Stomach (tissue), 4 donors: ENCODE results near the gene VEZF1.

Experiments used
- EP300 ChIP-seq: sonication (generic); formaldehyde crosslinking; IDR thresholded peaks from one replicate; pipeline ENCODE4 v1.6.1; 2017; ENCODE audit warnings: antibody characterized with exemption
- POLR2AphosphoS5 ChIP-seq, 3 donors: sonication (generic); formaldehyde crosslinking; IDR thresholded peaks; one replicate each; pipeline ENCODE4 v1.6.1; 2016; ENCODE audit warnings: antibody characterized with exemption in 3 of 3
- TF ChIP-seq, protein P1 (sequence below), 7 experiments: fragments of 450-650 bp in 4 of 7; fragments of 200-600 bp in 3 of 7; sonication (generic) in 3 of 7; IDR thresholded peaks; one replicate each; pipeline ENCODE4 v1.5.1; 2016 to 2019; ENCODE audit warnings: antibody characterized with exemption in 7 of 7, control low read depth in 2 of 7, mild to moderate bottlenecking in 1 of 7

DNA sequence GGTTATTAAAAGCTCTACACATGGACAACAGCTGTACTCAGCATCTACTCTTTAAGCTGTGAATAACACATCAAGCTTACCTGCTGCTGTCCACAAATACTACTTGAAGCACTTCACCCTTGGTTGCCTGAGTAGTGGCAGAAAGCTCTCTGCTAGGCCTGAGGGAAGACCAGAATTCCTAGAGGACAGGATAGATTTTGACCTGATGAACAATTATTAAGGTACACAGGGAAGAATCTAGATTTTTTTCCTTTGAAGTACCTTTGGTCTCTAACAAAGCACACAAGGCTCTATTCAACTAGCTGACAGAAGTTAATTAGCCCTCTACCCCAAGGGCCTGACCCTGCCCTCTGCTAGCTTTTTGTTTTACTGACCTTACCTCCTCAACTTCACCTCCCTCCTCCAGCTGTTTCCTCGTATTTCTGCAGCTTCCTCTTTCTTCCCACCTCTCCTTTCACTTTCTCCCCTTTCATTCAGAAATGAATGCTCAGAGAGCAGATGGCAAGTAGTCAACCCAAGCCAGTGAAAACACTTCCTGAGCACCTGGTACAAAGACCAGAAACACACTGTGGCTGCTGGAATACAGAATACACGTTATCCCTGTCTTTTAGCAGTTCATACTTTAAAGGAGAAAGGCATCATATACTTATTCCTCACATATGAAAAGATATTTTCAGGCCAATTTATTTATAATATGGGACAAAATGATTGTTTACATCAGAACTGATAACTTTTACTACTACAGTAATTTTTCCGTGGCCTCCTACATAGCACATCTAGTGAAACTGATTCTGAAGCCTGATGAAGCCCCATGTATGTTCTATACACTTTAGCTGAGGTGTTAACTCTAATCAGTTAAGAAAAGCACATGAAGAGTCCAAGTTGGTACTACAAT, 5.7 kb upstream of the VEZF1 start:
- TF ChIP-seq, protein P1, sequence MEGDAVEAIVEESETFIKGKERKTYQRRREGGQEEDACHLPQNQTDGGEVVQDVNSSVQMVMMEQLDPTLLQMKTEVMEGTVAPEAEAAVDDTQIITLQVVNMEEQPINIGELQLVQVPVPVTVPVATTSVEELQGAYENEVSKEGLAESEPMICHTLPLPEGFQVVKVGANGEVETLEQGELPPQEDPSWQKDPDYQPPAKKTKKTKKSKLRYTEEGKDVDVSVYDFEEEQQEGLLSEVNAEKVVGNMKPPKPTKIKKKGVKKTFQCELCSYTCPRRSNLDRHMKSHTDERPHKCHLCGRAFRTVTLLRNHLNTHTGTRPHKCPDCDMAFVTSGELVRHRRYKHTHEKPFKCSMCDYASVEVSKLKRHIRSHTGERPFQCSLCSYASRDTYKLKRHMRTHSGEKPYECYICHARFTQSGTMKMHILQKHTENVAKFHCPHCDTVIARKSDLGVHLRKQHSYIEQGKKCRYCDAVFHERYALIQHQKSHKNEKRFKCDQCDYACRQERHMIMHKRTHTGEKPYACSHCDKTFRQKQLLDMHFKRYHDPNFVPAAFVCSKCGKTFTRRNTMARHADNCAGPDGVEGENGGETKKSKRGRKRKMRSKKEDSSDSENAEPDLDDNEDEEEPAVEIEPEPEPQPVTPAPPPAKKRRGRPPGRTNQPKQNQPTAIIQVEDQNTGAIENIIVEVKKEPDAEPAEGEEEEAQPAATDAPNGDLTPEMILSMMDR (IDR thresholded peaks at IDR 0.05), result no peak
- peak in 1 of 3 donors; percentile 3 for TF ChIP-seq POLR2AphosphoS5 (IDR thresholded peaks at IDR 0.05)
- TF ChIP-seq EP300, result no peak
